DMS79 treated with DMSO at 0.1 percent for 48 hours (cell line): ENCODE data around the gene CLMP.
"Not testable (repeated sequence)": the region's sequence is repeated elsewhere in the genome, so short reads cannot be mapped to it uniquely, and the experiment has no call there.

Experiments
- DNase-seq: peaks from one replicate; lab custom pipeline; 2025; lab: John Stamatoyannopoulos, UW

The CLMP gene

DNA sequence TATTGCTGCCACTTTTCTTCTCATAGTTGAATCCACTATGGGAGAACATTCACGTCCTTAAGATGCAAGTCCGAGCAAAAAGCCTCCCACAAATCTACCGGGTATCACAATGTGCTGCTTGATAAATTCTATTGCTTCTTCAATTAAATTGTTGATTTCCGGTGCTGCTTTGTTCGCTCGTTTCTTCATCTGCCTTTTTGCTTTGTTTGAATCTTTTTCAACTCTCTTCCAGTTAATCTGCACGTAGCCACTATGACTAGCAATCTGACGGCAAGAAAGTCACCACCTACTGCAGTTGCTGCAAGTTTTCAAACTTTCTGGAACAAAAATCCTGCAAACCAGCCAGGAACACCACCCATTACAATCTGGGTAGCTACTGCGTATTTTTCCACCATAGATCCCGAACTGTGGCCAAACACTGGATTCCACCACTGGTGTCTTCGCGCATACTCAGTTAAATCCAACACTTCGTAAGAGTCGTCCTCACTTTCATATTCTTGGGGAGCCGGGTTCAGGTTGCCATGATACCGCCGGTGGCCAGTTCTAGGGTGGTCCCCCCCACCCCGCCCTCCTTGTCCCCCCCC, 59.1 kb downstream of the CLMP start:
- DNase-seq = no peak

DNA sequence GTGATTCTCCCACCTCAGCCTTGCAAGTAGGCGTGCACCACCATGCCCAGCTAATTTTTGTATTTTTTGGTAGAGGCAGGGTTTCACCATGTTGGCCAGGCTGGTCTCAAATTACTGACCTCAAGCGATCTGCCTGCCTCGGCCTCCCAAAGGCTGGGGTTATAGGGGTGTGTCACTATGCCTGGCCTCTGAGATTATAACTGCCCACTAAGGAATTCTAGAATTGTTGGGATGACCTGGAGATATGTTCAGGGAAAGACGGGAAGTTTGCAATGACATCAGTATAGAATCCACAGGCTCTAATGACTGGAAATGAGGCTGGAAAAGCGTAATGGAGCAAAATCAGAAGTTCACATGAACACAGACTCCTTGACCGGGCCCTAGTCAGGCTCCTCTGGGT, 62.2 kb downstream of the CLMP start:
- no peak for DNase-seq

DNA sequence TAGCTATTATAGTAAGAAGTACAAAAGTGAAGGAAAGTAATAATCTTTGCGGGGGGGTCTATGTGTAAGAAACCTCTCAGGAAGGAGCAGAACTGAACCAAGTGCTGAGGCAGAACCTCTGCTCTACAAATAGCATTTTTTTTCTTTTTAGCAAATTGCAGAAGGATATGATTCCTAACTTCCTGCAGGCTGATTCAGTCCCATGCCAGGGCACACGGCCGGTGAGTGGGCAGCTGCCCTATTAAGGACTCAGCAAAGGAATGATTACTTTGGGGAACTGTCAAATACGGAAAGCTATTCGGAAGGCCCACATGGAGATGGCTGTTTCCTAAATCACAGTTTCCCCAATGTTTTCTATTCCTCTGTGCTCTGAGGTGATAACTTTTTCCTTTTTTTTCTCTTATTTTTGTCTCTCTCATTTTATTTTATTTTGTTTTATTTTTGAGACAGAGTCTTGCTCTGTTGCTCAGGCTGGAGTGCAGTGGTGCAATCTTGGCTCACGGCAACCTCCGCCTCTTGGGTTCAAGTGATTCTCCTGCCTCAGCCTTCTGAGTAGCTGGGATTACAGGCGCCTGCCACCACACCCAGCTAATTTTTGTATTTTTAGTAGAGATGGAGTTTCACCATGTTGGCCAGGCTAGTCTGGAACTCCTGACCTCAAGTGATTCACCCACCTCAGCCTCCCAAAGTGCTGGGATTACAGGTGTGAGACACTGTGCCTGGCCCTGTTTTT, 62.8 kb downstream of the CLMP start:
- DNase-seq = not testable (repeated sequence)

- DNase-seq = no peak
These were observed 65.1 kb downstream of the CLMP start for GRCh38 chr11:123129920-123130319.

GRCh38 chr11:123125169-123125568, 69.9 kb downstream of the CLMP start:
- peak; percentile 27 for DNase-seq

DNA sequence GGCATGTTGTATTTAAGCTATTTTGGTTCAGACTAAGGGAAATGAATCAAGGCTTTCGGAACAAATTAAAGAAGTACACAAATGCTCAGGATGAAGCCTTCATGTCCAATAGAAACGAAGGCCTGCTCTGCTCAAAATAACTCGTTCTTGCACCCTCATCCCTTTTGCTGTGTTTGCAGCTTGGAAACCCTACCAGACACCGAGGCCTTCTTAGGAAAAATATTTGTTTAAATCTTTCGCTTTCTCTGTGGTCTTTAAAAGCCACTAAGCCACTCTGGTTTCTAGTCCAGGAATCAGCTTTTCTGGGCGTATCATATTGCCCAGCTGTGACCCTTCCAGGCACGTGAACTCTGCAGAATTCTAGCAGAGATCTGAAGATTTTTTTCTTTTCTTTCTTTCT, 72.2 kb downstream of the CLMP start:
- DNase-seq = no peak

DNA sequence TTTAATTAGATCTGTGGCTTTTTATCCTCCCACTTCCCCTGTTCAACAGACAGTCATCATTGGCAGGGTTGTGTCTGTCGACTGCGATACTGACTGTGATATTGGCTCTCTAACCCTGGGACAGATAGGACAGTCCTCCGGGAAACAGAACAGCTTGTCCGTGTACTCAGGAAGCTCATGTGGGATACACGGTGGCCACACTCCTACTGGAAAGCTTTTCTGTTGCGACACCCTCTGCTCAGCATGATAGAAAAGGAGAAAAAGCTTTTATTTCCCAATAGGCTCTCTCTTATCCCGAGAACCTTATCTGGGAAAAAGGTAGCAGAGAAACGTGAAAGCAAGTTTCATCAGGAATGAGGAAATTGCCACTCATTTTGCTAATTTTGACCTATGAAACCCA, 72.7 kb downstream of the CLMP start:
- no peak for DNase-seq

DNA sequence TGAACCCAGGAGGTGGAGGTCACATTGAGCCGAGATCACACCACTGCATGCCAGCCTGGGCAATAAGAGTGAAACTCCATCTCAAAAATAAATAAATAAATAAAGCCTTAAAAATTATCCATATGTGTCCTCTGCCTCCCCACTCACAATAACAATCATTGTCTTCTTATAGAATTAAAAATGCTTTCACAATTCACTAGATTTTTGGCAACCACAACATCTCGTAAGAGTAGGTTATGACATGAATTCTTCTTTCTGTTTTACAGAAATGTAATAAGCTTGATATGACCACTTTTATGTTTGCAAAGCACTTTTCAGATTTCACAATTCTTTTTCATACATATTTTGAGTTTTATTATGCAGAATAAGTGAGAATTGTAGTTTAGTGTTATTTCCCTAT, 78.6 kb downstream of the CLMP start:
- DNase-seq = no peak

DNA sequence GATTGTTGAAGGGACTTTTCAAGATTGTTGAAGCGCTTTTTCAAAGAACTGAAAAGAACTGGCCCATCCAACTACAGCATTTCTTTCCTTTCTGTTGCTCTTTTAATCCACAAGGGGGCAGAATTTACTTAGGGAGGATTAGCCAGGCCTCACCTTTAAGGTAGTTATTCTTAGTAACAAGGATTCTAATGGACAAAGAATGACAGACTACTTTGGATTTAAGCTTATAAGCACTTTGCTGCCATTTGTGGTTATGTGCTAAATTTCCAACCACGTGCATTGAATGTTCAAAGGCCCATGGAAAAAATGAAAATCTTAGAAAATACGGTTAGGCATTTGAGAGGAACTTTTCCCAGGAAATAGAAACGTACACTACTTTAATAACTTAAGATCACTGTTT, 83.6 kb downstream of the CLMP start:
- peak; percentile 79 for DNase-seq

DNA sequence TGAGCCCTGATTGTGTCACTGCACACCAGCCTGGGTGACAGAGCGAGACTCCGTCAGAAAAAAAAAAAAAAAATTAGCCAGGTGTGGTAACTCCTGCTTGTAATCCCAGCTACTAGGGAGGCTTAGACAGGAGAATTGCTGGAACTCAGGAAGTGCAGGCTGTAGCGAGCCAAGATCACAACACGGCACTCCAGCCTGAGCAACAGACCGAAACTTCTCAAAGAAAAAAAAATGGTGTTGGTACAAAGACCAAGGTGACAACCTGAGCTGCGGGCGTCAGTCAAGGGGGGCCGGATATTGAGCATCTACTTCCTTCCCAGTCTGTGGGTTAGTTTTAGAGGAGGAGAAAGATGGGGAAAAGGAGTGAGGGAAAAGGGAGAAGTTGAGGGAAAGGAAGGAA, 84.7 kb downstream of the CLMP start:
- DNase-seq = no peak

DNA sequence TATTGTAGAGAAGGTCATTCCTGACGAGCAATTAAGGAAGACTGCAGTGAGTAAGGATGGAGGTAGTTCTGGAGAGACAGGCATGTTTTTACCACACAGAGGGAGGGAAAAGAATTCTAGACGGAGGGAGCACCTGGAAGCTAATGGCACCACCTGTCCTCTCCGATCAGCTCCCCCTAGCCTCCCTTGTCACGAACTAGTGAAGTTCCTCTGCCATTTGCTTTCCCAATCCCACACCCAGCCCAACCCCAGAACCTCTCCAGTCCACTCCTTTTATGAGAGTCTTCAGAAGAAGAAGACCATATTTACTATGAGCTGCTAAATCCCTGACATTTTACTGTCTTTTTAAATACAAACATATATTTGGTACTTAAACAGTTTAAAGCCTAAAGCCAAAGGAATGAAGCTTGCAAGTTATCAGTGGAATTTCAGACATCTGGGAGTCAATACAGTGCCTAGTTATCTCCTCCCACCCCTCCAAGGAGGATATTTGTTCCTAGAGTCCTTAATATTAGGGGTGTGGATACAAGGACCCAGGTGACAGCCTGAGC, 87.0 kb downstream of the CLMP start:
- DNase-seq = no peak

DNA sequence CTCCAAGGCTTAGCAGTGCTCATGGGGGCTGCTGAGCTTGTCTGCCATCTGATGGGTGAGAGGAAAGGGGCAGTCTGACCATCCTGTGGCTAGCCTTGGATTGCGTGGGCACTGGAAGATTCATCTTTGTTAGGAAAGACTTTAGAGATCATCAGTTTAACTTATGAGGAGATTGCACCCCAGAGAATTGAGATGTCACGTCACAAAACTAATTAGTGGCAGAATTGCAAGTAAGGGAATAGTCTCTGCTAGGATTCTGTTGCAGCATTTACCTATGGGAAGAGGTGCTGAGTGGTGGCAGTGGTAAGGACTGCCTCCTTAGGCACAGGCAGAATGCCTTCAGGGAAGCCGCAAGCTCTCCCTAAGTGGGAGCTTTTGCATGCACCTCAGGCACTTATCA, 90.4 kb downstream of the CLMP start:
- DNase-seq = no peak

GRCh38 chr11:123103326-123103980, 91.6 kb downstream of the CLMP start:
- peak; percentile 94 for DNase-seq

- no peak for DNase-seq
These were observed 94.5 kb downstream of the CLMP start for GRCh38 chr11:123100379-123101085.

GRCh38 chr11:123098990-123099389, 96.1 kb downstream of the CLMP start:
- DNase-seq = no peak

GRCh38 chr11:123093739-123094138, 101.3 kb downstream of the CLMP start:
- DNase-seq = no peak

GRCh38 chr11:123091506-123091905, 103.5 kb downstream of the CLMP start:
- DNase-seq = no peak

GRCh38 chr11:123090168-123090567, 104.9 kb downstream of the CLMP start:
- DNase-seq = not testable (repeated sequence)

- DNase-seq = not testable (repeated sequence)
These were observed 106.2 kb downstream of the CLMP start for GRCh38 chr11:123088896-123089295.

DNA sequence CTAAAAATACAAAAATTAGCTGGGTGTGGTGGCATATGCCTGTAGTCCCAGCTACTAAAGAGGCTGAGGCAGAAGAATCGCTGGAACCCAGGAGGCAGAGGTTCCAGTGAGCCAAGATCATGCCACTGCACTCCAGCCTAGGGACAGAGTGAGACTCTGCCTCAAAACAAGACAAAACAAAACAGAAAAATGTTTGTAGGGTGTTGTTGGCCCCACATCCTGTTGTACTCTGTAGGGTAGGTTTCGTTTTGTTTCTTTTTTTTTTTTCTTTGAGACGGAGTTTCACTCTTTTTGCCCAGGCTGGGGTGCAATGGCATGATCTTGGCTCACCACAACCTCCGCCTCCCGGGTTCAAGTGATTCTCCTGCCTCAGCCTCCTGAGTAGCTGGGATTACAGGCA, 107.4 kb downstream of the CLMP start:
- not testable (repeated sequence) for DNase-seq

GRCh38 chr11:123086305-123086704, 108.7 kb downstream of the CLMP start:
- no peak for DNase-seq

DNA sequence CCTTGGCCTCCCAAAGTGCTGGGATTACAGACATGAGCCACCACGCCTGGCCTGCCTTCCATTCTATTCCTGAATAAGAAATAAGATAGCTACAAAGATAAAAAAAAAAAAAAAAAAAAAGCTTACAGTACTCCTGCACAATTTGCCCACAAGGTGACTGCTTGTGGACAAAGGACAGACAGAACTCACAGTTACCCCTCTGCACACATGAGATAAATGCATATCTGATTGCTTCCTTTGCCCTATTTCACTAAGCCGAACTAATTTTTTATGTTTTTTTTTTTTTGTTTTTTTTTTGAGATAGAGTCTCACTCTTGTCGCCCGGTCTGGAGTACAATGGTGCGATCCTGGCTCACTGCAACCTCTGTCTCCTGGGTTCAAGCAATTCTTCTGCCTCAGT, 109.6 kb downstream of the CLMP start:
- no peak for DNase-seq

GRCh38 chr11:123084454-123084853, 110.6 kb downstream of the CLMP start:
- DNase-seq = no peak
